ENCODE data around the gene PRCP.

DNA sequence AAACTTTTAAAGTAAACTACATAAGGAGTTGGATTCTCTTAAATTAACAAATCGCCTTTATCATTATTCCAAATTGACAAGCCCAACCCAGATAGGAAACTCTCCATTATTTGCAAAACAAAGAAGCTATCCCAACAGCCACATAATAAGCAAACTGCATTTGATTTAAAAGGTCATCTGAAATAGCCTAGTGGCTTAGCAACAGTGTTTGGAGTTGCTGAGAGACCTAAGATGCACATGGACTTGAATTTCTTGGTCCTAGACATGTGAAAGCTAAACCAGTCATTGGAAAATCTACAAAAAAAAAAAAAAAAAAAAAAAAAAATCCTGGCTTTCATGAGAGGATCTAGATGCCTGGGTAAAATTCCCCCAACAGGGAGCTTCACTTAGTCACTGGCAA lies 69.5 kb downstream of the PRCP start:
- TF ChIP-seq CTCF (IDR thresholded peaks at IDR 0.05) (no peak), POLR2A (IDR thresholded peaks at IDR 0.05) (no peak)

Data from adrenal gland (tissue), 5 donors.